IMR-90 (cell line): Measurements from ENCODE around the gene CMC2. TPM values are rescaled to one million over a fixed set of nuclear protein-coding genes. Genes with fewer than 3 reads are reported as not detected.

ENCODE experiments used
- ATAC-seq: fragments of 200-7000 bp; cut with Tn5 transposase; 2 replicates; pipeline ENCODE4 v1.9.1; 2020; ENCODE audit warnings: low read depth, mild to moderate bottlenecking, moderate library complexity
- BruUV-seq: library from RNA; stranded (reverse); fragments of 400-500 nt; replicated peaks from 2 replicates; lab custom pipeline; 2021; lab: Mats Ljungman, UMichigan
- CTCF ChIA-PET: fragments of 300-600 bp; formaldehyde crosslinking; extraction: SDS; loops from one replicate; lab custom pipeline; 2021; ENCODE audit warnings: antibody characterized with exemption; lab: Yijun Ruan, JAX
- POLR2A ChIA-PET: fragments of 300-600 bp; sonication (Branson Sonifier 250); formaldehyde crosslinking; loops from one replicate; lab custom pipeline; 2022; ENCODE audit warnings: antibody characterized with exemption; ENCODE audit not compliant: unreplicated experiment; lab: Charles Lee
- DNase-seq: peaks from one replicate; pipeline ENCODE4 v3.0.0; 2013
- H2AFZ ChIP-seq: replicated peaks from 2 replicates; pipeline ENCODE3; 2013; ENCODE audit warnings: low read length, mild to moderate bottlenecking; ENCODE audit not compliant: poor library complexity
- H2AK5ac ChIP-seq: 2 replicates; pipeline ENCODE4 v1.6.1; 2013; ENCODE audit warnings: low read depth, low read length, inconsistent platforms
- H2AK9ac ChIP-seq: replicated peaks from 2 replicates; pipeline ENCODE3; 2013; ENCODE audit warnings: mild to moderate bottlenecking, low read depth, low read length, moderate library complexity; ENCODE audit not compliant: poor library complexity
- H2BK120ac ChIP-seq: 2 replicates; pipeline ENCODE4 v1.6.1; 2013; ENCODE audit warnings: low read depth, low read length, inconsistent platforms
- H2BK15ac ChIP-seq: 3 replicates; pipeline ENCODE4 v1.6.1; 2013; ENCODE audit warnings: low read depth, low read length, inconsistent platforms
- H2BK20ac ChIP-seq: 2 replicates; pipeline ENCODE4 v1.6.1; 2013; ENCODE audit warnings: low read depth, mild to moderate bottlenecking, inconsistent platforms, low read length, moderate library complexity
- H2BK5ac ChIP-seq: 2 replicates; pipeline ENCODE4 v1.6.1; 2013; ENCODE audit warnings: mild to moderate bottlenecking, low read depth, low read length, inconsistent platforms; ENCODE audit not compliant: poor library complexity, severe bottlenecking
- H3K14ac ChIP-seq: replicated peaks from 2 replicates; pipeline ENCODE4 v1.6.1; 2013; ENCODE audit warnings: low read depth, low read length, inconsistent platforms
- H3K18ac ChIP-seq: 2 replicates; pipeline ENCODE4 v1.6.1; 2013; ENCODE audit warnings: low read depth, low read length, control low read depth
- H3K23ac ChIP-seq: 2 replicates; pipeline ENCODE4 v1.6.1; 2013; ENCODE audit warnings: low read depth, low read length, inconsistent platforms
- H3K27ac ChIP-seq: 2 replicates; pipeline ENCODE4 v1.5.1; 2013; ENCODE audit warnings: mild to moderate bottlenecking, control low read depth, low read length; ENCODE audit not compliant: insufficient read depth
- H3K27me3 ChIP-seq: 2 replicates; pipeline ENCODE4 v1.6.1; 2013; ENCODE audit warnings: low read length; ENCODE audit not compliant: control insufficient read depth, insufficient read depth
- H3K36me3 ChIP-seq: 2 replicates; pipeline ENCODE4 v1.6.1; 2013; ENCODE audit warnings: low read length, mixed read lengths; ENCODE audit not compliant: control insufficient read depth, insufficient read depth
- H3K4ac ChIP-seq: 2 replicates; pipeline ENCODE4 v1.6.1; 2013; ENCODE audit warnings: low read depth, low read length, inconsistent platforms
- H3K4me1 ChIP-seq: 2 replicates; pipeline ENCODE4 v1.6.1; 2013; ENCODE audit warnings: low read length, mixed read lengths; ENCODE audit not compliant: control insufficient read depth, insufficient read depth
- H3K4me2 ChIP-seq: 2 replicates; pipeline ENCODE4 v1.6.1; 2013; ENCODE audit warnings: low read depth, mild to moderate bottlenecking, control low read depth, low read length, moderate library complexity
- H3K4me3 ChIP-seq: 2 replicates; pipeline ENCODE4 v1.5.1; 2013; ENCODE audit warnings: low read depth, mild to moderate bottlenecking, control low read depth, low read length, moderate library complexity; ENCODE audit not compliant: insufficient read depth
- H3K56ac ChIP-seq: 2 replicates; pipeline ENCODE4 v1.6.1; 2013; ENCODE audit warnings: low read length, inconsistent platforms; ENCODE audit not compliant: insufficient read depth; ENCODE audit errors: extremely low read depth
- H3K79me1 ChIP-seq, 2 experiments: 2 replicates each; pipeline ENCODE4 v1.6.1; 2013; ENCODE audit warnings: low read length in 2 of 2, inconsistent platforms in 1 of 2, low read depth in 1 of 2
- H3K9ac ChIP-seq: 2 replicates; pipeline ENCODE4 v1.6.1; 2013; ENCODE audit warnings: low read depth, low read length, control low read depth
- H3K9me1 ChIP-seq: 2 replicates; pipeline ENCODE4 v1.6.1; 2013; ENCODE audit warnings: low read length, inconsistent platforms; ENCODE audit not compliant: insufficient read depth
- H3K9me3 ChIP-seq: 2 replicates; pipeline ENCODE4 v1.6.1; 2013; ENCODE audit warnings: low read length; ENCODE audit not compliant: control insufficient read depth, insufficient read depth
- H4K20me1 ChIP-seq: 2 replicates; pipeline ENCODE4 v1.6.1; 2013; ENCODE audit warnings: low read length, inconsistent platforms; ENCODE audit not compliant: insufficient read depth
- H4K5ac ChIP-seq: 2 replicates; pipeline ENCODE4 v1.6.1; 2013; ENCODE audit warnings: mild to moderate bottlenecking, low read depth, low read length, control low read depth
- H4K8ac ChIP-seq, 2 experiments: 2 replicates each; pipeline ENCODE4 v1.6.1; 2013; ENCODE audit warnings: low read depth in 2 of 2, low read length in 2 of 2, control low read depth in 1 of 2, inconsistent platforms in 1 of 2
- H4K91ac ChIP-seq: 2 replicates; pipeline ENCODE4 v1.6.1; 2013; ENCODE audit warnings: low read depth, low read length, inconsistent platforms; ENCODE audit not compliant: insufficient read depth
- CHD1 ChIP-seq: IDR thresholded peaks from 2 replicates; pipeline ENCODE4 v1.6.1; 2012; ENCODE audit warnings: low read depth, low read length, improper control_type of control experiment
- FOS ChIP-seq: fragments of 150-350 bp; IDR thresholded peaks from 2 replicates; pipeline ENCODE4 v1.6.1; 2016; ENCODE audit warnings: low read depth, low read length
- MXI1 ChIP-seq: IDR thresholded peaks from 2 replicates; pipeline ENCODE4 v1.6.1; 2012; ENCODE audit warnings: low read depth, mild to moderate bottlenecking, low read length, moderate library complexity, borderline replicate concordance
- NFE2L2 ChIP-seq: fragments of 150-350 bp; IDR thresholded peaks from 2 replicates; pipeline ENCODE4 v1.6.1; 2016; ENCODE audit warnings: low read depth, mild to moderate bottlenecking, low read length
- POLR2A ChIP-seq: IDR thresholded peaks from 2 replicates; pipeline ENCODE4 v1.6.1; 2012; ENCODE audit warnings: mild to moderate bottlenecking, low read depth, low read length
- RAD21 ChIP-seq: IDR thresholded peaks from 2 replicates; pipeline ENCODE4 v1.6.1; 2012; ENCODE audit warnings: low read length, improper control_type of control experiment
- WGBS, 2 experiments: methylation state at CpG; one replicate each; pipeline versions ENCODE4 v1.1.5 to v1.1.7; 2013; ENCODE audit warnings: missing lambda C conversion rate in 2 of 2; ENCODE audit not compliant: insufficient read length in 1 of 2; ENCODE audit errors: extremely low coverage in 2 of 2; 5-methylcytosine and 5-hydroxymethylcytosine counted together
- dilution Hi-C: fragments of 300-500 bp; cut with HindIII; formaldehyde crosslinking; loops from one replicate; pipeline ENCODE4 v1.14.3; 2018; ENCODE audit warnings: low sequenced_read_pairs; ENCODE audit not compliant: unreplicated experiment
- in situ Hi-C: fragments of 300-500 bp; cut with MboI; formaldehyde crosslinking; loops from 3 replicates; pipeline ENCODE4 v1.14.3; 2019; ENCODE audit warnings: low sequenced_read_pairs, inconsistent platforms, mixed read lengths
- intact Hi-C: fragments of 100-400 bp; cut with micrococcal nuclease; formaldehyde crosslinking; loops from 2 replicates; pipeline ENCODE4 v1.10.0; 2022
- polyA plus RNA-seq, 3 experiments: library from polyadenylated mRNA; depleted of rRNA; stranded (reverse); fragments of >200 nt; gene quantifications; 2 replicates each; pipeline ENCODE4 v1.2.3, GENCODE V29; 2012; ENCODE audit warnings: low replicate concordance in 1 of 3
- total RNA-seq: library from RNA; depleted of rRNA; stranded (reverse); fragments of >200 nt; gene quantifications from 2 replicates; pipeline ENCODE4 v1.2.3, GENCODE V29; 2012
- TF ChIP-seq, protein P1 (sequence below): fragments of 150-350 bp; IDR thresholded peaks from 2 replicates; pipeline ENCODE4 v1.6.1; 2016; ENCODE audit warnings: low read depth, mild to moderate bottlenecking, low read length, moderate library complexity, borderline replicate concordance
- TF ChIP-seq, protein P2 (sequence below): fragments of 150-350 bp; IDR thresholded peaks from 2 replicates; pipeline ENCODE4 v1.6.1; 2017; ENCODE audit warnings: mild to moderate bottlenecking, antibody characterized with exemption, low read length, low read depth

The CMC2 gene
- total and polyA plus RNA-seq, 2 of the 4 experiments (the other 2 are of a cell fraction), result 57.0 to 104 TPM

DNA sequence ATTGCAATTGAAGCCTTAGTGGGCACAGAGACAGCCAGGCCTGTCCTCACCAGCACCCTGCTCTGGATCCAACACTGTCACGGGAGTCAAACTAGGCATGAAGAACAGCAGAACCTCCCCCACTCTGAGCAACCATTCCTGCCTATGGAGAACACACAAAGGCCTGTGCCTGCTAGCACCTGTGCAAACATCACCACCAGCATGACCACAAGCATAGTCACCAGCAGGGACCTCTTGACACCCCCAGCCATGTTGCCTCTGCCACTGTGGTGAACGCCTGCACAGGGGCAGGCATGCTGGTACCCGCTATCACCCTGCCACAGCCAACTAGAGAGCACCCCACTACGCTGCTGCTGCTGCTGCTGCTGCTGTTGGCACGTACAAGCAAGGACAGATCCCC is 51.7 kb downstream of the CMC2 start:
- Histone ChIP-seq H3K9me1 (no peaks in the 10 kb centered on the region), H2AK9ac (peak overlapping the region; percentile 42), H3K23ac (no peak overlapping the region), H2AK5ac (no peak overlapping the region), H2BK20ac (no peak overlapping the region), H3K27me3 (no peaks in the 10 kb centered on the region), H3K18ac (no peak overlapping the region), H3K4me3 (no peak overlapping the region), H4K8ac (no peak overlapping the region), H3K56ac (no peak overlapping the region), H4K5ac (no peak overlapping the region), H2AFZ (no peak overlapping the region), H2BK120ac (no peak overlapping the region), H3K36me3 (no peaks in the 10 kb centered on the region), H3K9ac (no peak overlapping the region), H2BK5ac (no peak overlapping the region), H4K20me1 (no peaks in the 10 kb centered on the region), H3K14ac (no peak overlapping the region), H2BK15ac (no peak overlapping the region), H3K4ac (no peak overlapping the region), H3K4me2 (no peak overlapping the region), H3K4me1 (no peaks in the 10 kb centered on the region), H3K27ac (no peak overlapping the region), H3K9me3 (peaks cover 3% of the 10 kb centered on the region; the same call in 1 of the 2 replicates), H4K91ac (no peak overlapping the region), H3K79me1 (no peaks in the 10 kb centered on the region)
- dilution Hi-C loops (no loop called here), in situ Hi-C loops (no loop called here), intact Hi-C loops (no loop called here)
- ChIA-PET POLR2A (no interaction called here), CTCF (no interaction called here)
- BruUV-seq, result no TSS peak
- no peak for TF ChIP-seq MXI1
- TF ChIP-seq, protein P1, sequence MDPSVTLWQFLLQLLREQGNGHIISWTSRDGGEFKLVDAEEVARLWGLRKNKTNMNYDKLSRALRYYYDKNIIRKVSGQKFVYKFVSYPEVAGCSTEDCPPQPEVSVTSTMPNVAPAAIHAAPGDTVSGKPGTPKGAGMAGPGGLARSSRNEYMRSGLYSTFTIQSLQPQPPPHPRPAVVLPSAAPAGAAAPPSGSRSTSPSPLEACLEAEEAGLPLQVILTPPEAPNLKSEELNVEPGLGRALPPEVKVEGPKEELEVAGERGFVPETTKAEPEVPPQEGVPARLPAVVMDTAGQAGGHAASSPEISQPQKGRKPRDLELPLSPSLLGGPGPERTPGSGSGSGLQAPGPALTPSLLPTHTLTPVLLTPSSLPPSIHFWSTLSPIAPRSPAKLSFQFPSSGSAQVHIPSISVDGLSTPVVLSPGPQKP, result no peak
- no peak for TF ChIP-seq FOS
- no peak for TF ChIP-seq CHD1
- TF ChIP-seq NFE2L2, result no peak
- no peak for TF ChIP-seq RAD21
- TF ChIP-seq POLR2A, result no peak
- TF ChIP-seq, protein P2, sequence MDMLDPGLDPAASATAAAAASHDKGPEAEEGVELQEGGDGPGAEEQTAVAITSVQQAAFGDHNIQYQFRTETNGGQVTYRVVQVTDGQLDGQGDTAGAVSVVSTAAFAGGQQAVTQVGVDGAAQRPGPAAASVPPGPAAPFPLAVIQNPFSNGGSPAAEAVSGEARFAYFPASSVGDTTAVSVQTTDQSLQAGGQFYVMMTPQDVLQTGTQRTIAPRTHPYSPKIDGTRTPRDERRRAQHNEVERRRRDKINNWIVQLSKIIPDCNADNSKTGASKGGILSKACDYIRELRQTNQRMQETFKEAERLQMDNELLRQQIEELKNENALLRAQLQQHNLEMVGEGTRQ, result no peak
- DNase-seq (no peak), ATAC-seq (no peak)
- WGBS, 2 experiments, result 93% methylated on average over 2 of the region's 5 CpGs; no CpG with 5 or more reads in 1 of the 2 experiments
